ENCODE measurements around the gene LRRC4.

- TF ChIP-seq ZNF704 (tag by site-specific recombination; IDR thresholded peaks at IDR 0.05) (no peak), CTCF (tag by site-specific recombination; IDR thresholded peaks at IDR 0.05) (no peak), ZBTB21 (tag by site-specific recombination; IDR thresholded peaks at IDR 0.05) (no peak), ELK4 (IDR thresholded peaks at IDR 0.05; ENCODE audit: borderline replicate concordance, low read depth, low read length) (no peak)
Observed at GRCh38 chr7:127981965-127982364, 49.3 kb downstream of the LRRC4 start.

All from HEK293 (cell line).